IMR-90 (cell line): ENCODE results near the gene METAP2. TPM values are rescaled to one million over a fixed set of nuclear protein-coding genes. Genes with fewer than 3 reads are reported as not detected.

Source experiments
- ATAC-seq: fragments of 200-7000 bp; cut with Tn5 transposase; 2 replicates; pipeline ENCODE4 v1.9.1; 2020; ENCODE audit warnings: low read depth, mild to moderate bottlenecking, moderate library complexity
- BruUV-seq: library from RNA; stranded (reverse); fragments of 400-500 nt; replicated peaks from 2 replicates; lab custom pipeline; 2021; lab: Mats Ljungman, UMichigan
- CTCF ChIA-PET: fragments of 300-600 bp; formaldehyde crosslinking; extraction: SDS; loops from one replicate; lab custom pipeline; 2021; ENCODE audit warnings: antibody characterized with exemption; lab: Yijun Ruan, JAX
- POLR2A ChIA-PET: fragments of 300-600 bp; sonication (Branson Sonifier 250); formaldehyde crosslinking; loops from one replicate; lab custom pipeline; 2022; ENCODE audit warnings: antibody characterized with exemption; ENCODE audit not compliant: unreplicated experiment; lab: Charles Lee
- DNase-seq: peaks from one replicate; pipeline ENCODE4 v3.0.0; 2013
- H2AFZ ChIP-seq: replicated peaks from 2 replicates; pipeline ENCODE3; 2013; ENCODE audit warnings: low read length, mild to moderate bottlenecking; ENCODE audit not compliant: poor library complexity
- H2AK5ac ChIP-seq: 2 replicates; pipeline ENCODE4 v1.6.1; 2013; ENCODE audit warnings: low read depth, low read length, inconsistent platforms
- H2AK9ac ChIP-seq: replicated peaks from 2 replicates; pipeline ENCODE3; 2013; ENCODE audit warnings: mild to moderate bottlenecking, low read depth, low read length, moderate library complexity; ENCODE audit not compliant: poor library complexity
- H2BK120ac ChIP-seq: 2 replicates; pipeline ENCODE4 v1.6.1; 2013; ENCODE audit warnings: low read depth, low read length, inconsistent platforms
- H2BK15ac ChIP-seq: 3 replicates; pipeline ENCODE4 v1.6.1; 2013; ENCODE audit warnings: low read depth, low read length, inconsistent platforms
- H2BK20ac ChIP-seq: 2 replicates; pipeline ENCODE4 v1.6.1; 2013; ENCODE audit warnings: low read depth, mild to moderate bottlenecking, inconsistent platforms, low read length, moderate library complexity
- H2BK5ac ChIP-seq: 2 replicates; pipeline ENCODE4 v1.6.1; 2013; ENCODE audit warnings: mild to moderate bottlenecking, low read depth, low read length, inconsistent platforms; ENCODE audit not compliant: poor library complexity, severe bottlenecking
- H3K14ac ChIP-seq: replicated peaks from 2 replicates; pipeline ENCODE4 v1.6.1; 2013; ENCODE audit warnings: low read depth, low read length, inconsistent platforms
- H3K18ac ChIP-seq: 2 replicates; pipeline ENCODE4 v1.6.1; 2013; ENCODE audit warnings: low read depth, low read length, control low read depth
- H3K23ac ChIP-seq: 2 replicates; pipeline ENCODE4 v1.6.1; 2013; ENCODE audit warnings: low read depth, low read length, inconsistent platforms
- H3K27ac ChIP-seq: 2 replicates; pipeline ENCODE4 v1.5.1; 2013; ENCODE audit warnings: mild to moderate bottlenecking, control low read depth, low read length; ENCODE audit not compliant: insufficient read depth
- H3K27me3 ChIP-seq: 2 replicates; pipeline ENCODE4 v1.6.1; 2013; ENCODE audit warnings: low read length; ENCODE audit not compliant: control insufficient read depth, insufficient read depth
- H3K36me3 ChIP-seq: 2 replicates; pipeline ENCODE4 v1.6.1; 2013; ENCODE audit warnings: low read length, mixed read lengths; ENCODE audit not compliant: control insufficient read depth, insufficient read depth
- H3K4ac ChIP-seq: 2 replicates; pipeline ENCODE4 v1.6.1; 2013; ENCODE audit warnings: low read depth, low read length, inconsistent platforms
- H3K4me1 ChIP-seq: 2 replicates; pipeline ENCODE4 v1.6.1; 2013; ENCODE audit warnings: low read length, mixed read lengths; ENCODE audit not compliant: control insufficient read depth, insufficient read depth
- H3K4me2 ChIP-seq: 2 replicates; pipeline ENCODE4 v1.6.1; 2013; ENCODE audit warnings: low read depth, mild to moderate bottlenecking, control low read depth, low read length, moderate library complexity
- H3K4me3 ChIP-seq: 2 replicates; pipeline ENCODE4 v1.5.1; 2013; ENCODE audit warnings: low read depth, mild to moderate bottlenecking, control low read depth, low read length, moderate library complexity; ENCODE audit not compliant: insufficient read depth
- H3K56ac ChIP-seq: 2 replicates; pipeline ENCODE4 v1.6.1; 2013; ENCODE audit warnings: low read length, inconsistent platforms; ENCODE audit not compliant: insufficient read depth; ENCODE audit errors: extremely low read depth
- H3K79me1 ChIP-seq, 2 experiments: 2 replicates each; pipeline ENCODE4 v1.6.1; 2013; ENCODE audit warnings: low read length in 2 of 2, inconsistent platforms in 1 of 2, low read depth in 1 of 2
- H3K9ac ChIP-seq: 2 replicates; pipeline ENCODE4 v1.6.1; 2013; ENCODE audit warnings: low read depth, low read length, control low read depth
- H3K9me1 ChIP-seq: 2 replicates; pipeline ENCODE4 v1.6.1; 2013; ENCODE audit warnings: low read length, inconsistent platforms; ENCODE audit not compliant: insufficient read depth
- H3K9me3 ChIP-seq: 2 replicates; pipeline ENCODE4 v1.6.1; 2013; ENCODE audit warnings: low read length; ENCODE audit not compliant: control insufficient read depth, insufficient read depth
- H4K20me1 ChIP-seq: 2 replicates; pipeline ENCODE4 v1.6.1; 2013; ENCODE audit warnings: low read length, inconsistent platforms; ENCODE audit not compliant: insufficient read depth
- H4K5ac ChIP-seq: 2 replicates; pipeline ENCODE4 v1.6.1; 2013; ENCODE audit warnings: mild to moderate bottlenecking, low read depth, low read length, control low read depth
- H4K8ac ChIP-seq, 2 experiments: 2 replicates each; pipeline ENCODE4 v1.6.1; 2013; ENCODE audit warnings: low read depth in 2 of 2, low read length in 2 of 2, control low read depth in 1 of 2, inconsistent platforms in 1 of 2
- H4K91ac ChIP-seq: 2 replicates; pipeline ENCODE4 v1.6.1; 2013; ENCODE audit warnings: low read depth, low read length, inconsistent platforms; ENCODE audit not compliant: insufficient read depth
- BHLHE40 ChIP-seq: fragments of 150-350 bp; IDR thresholded peaks from 2 replicates; pipeline ENCODE4 v1.6.1; 2016; ENCODE audit warnings: mild to moderate bottlenecking, low read depth, low read length
- CEBPB ChIP-seq: IDR thresholded peaks from 2 replicates; pipeline ENCODE4 v1.6.1; 2012; ENCODE audit warnings: low read depth, low read length, improper control_type of control experiment
- CHD1 ChIP-seq: IDR thresholded peaks from 2 replicates; pipeline ENCODE4 v1.6.1; 2012; ENCODE audit warnings: low read depth, low read length, improper control_type of control experiment
- CTCF ChIP-seq: conservative IDR thresholded peaks from 2 replicates; pipeline ENCODE4 v1.5.1; 2012; ENCODE audit warnings: mild to moderate bottlenecking, low read depth, low read length, improper control_type of control experiment
- ELK1 ChIP-seq: fragments of 150-350 bp; IDR thresholded peaks from 2 replicates; pipeline ENCODE4 v1.6.1; 2016; ENCODE audit warnings: low read depth, mild to moderate bottlenecking, low read length, moderate library complexity, borderline replicate concordance
- FOS ChIP-seq: fragments of 150-350 bp; IDR thresholded peaks from 2 replicates; pipeline ENCODE4 v1.6.1; 2016; ENCODE audit warnings: low read depth, low read length
- MAFK ChIP-seq: IDR thresholded peaks from 2 replicates; pipeline ENCODE4 v1.6.1; 2012; ENCODE audit warnings: low read depth, low read length, improper control_type of control experiment
- MAZ ChIP-seq: IDR thresholded peaks from 2 replicates; pipeline ENCODE4 v1.6.1; 2012; ENCODE audit warnings: low read depth, mild to moderate bottlenecking, low read length, improper control_type of control experiment, moderate library complexity, borderline replicate concordance
- MXI1 ChIP-seq: IDR thresholded peaks from 2 replicates; pipeline ENCODE4 v1.6.1; 2012; ENCODE audit warnings: low read depth, mild to moderate bottlenecking, low read length, moderate library complexity, borderline replicate concordance
- NFE2L2 ChIP-seq: fragments of 150-350 bp; IDR thresholded peaks from 2 replicates; pipeline ENCODE4 v1.6.1; 2016; ENCODE audit warnings: low read depth, mild to moderate bottlenecking, low read length
- POLR2A ChIP-seq: IDR thresholded peaks from 2 replicates; pipeline ENCODE4 v1.6.1; 2012; ENCODE audit warnings: mild to moderate bottlenecking, low read depth, low read length
- RAD21 ChIP-seq: IDR thresholded peaks from 2 replicates; pipeline ENCODE4 v1.6.1; 2012; ENCODE audit warnings: low read length, improper control_type of control experiment
- RCOR1 ChIP-seq: IDR thresholded peaks from 2 replicates; pipeline ENCODE4 v1.6.1; 2012; ENCODE audit warnings: mild to moderate bottlenecking, low read length, improper control_type of control experiment; ENCODE audit not compliant: insufficient replicate concordance
- RFX5 ChIP-seq: IDR thresholded peaks from 2 replicates; pipeline ENCODE4 v1.8.0; 2012; ENCODE audit warnings: low read depth, mild to moderate bottlenecking, low read length, moderate library complexity
- SMC3 ChIP-seq: fragments of 150-350 bp; IDR thresholded peaks from 2 replicates; pipeline ENCODE4 v1.6.1; 2016; ENCODE audit warnings: low read depth, mild to moderate bottlenecking, antibody characterized with exemption, low read length, moderate library complexity
- USF2 ChIP-seq: fragments of 150-350 bp; IDR thresholded peaks from 2 replicates; pipeline ENCODE4 v1.6.1; 2017; ENCODE audit warnings: mild to moderate bottlenecking, antibody characterized with exemption, low read length, low read depth
- WGBS, 2 experiments: methylation state at CpG; one replicate each; pipeline versions ENCODE4 v1.1.5 to v1.1.7; 2013; ENCODE audit warnings: missing lambda C conversion rate in 2 of 2; ENCODE audit not compliant: insufficient read length in 1 of 2; ENCODE audit errors: extremely low coverage in 2 of 2; 5-methylcytosine and 5-hydroxymethylcytosine counted together
- dilution Hi-C: fragments of 300-500 bp; cut with HindIII; formaldehyde crosslinking; loops from one replicate; pipeline ENCODE4 v1.14.3; 2018; ENCODE audit warnings: low sequenced_read_pairs; ENCODE audit not compliant: unreplicated experiment
- in situ Hi-C: fragments of 300-500 bp; cut with MboI; formaldehyde crosslinking; loops from 3 replicates; pipeline ENCODE4 v1.14.3; 2019; ENCODE audit warnings: low sequenced_read_pairs, inconsistent platforms, mixed read lengths
- intact Hi-C: fragments of 100-400 bp; cut with micrococcal nuclease; formaldehyde crosslinking; loops from 2 replicates; pipeline ENCODE4 v1.10.0; 2022
- polyA plus RNA-seq, 3 experiments: library from polyadenylated mRNA; depleted of rRNA; stranded (reverse); fragments of >200 nt; gene quantifications; 2 replicates each; pipeline ENCODE4 v1.2.3, GENCODE V29; 2012; ENCODE audit warnings: low replicate concordance in 1 of 3
- total RNA-seq: library from RNA; depleted of rRNA; stranded (reverse); fragments of >200 nt; gene quantifications from 2 replicates; pipeline ENCODE4 v1.2.3, GENCODE V29; 2012

The METAP2 gene
- total and polyA plus RNA-seq, 2 of the 4 experiments (the other 2 are of a cell fraction), result 62.5 to 72.9 TPM

GRCh38 chr12:95429172-95429510 lies 44.8 kb upstream of the METAP2 start:
- intact Hi-C loops (no loop called here), dilution Hi-C loops (no loop called here), in situ Hi-C loops (no loop called here)
- no TSS peak for BruUV-seq
- TF ChIP-seq MXI1 (no peak), NFE2L2 (no peak), BHLHE40 (no peak), MAZ (no peak), POLR2A (no peak), RAD21 (no peak), MAFK (no peak), FOS (no peak), RFX5 (no peak), CHD1 (no peak), CEBPB (no peak), RCOR1 (no peak), ELK1 (no peak), USF2 (no peak), CTCF (no peak), SMC3 (no peak)
- Histone ChIP-seq H3K9me1 (no peaks in the 10 kb centered on the region), H4K8ac (no peak overlapping the region), H4K20me1 (no peaks in the 10 kb centered on the region), H3K27ac (no peak overlapping the region), H3K4ac (no peak overlapping the region), H2AFZ (no peak overlapping the region), H2BK15ac (no peak overlapping the region), H3K4me2 (no peak overlapping the region), H3K79me1 (no peaks in the 10 kb centered on the region), H2BK120ac (no peak overlapping the region), H2AK9ac (no peak overlapping the region), H3K23ac (no peak overlapping the region), H4K91ac (no peak overlapping the region), H3K4me1 (no peaks in the 10 kb centered on the region), H3K14ac (no peak overlapping the region), H3K36me3 (no peaks in the 10 kb centered on the region), H3K56ac (no peak overlapping the region), H3K27me3 (no peaks in the 10 kb centered on the region), H4K5ac (no peak overlapping the region), H3K18ac (no peak overlapping the region), H3K4me3 (no peak overlapping the region), H3K9ac (no peak overlapping the region), H3K9me3 (no peaks in the 10 kb centered on the region), H2BK5ac (no peak overlapping the region), H2BK20ac (no peak overlapping the region), H2AK5ac (no peak overlapping the region)
- ATAC-seq (no peak), DNase-seq (no peak)
- CTCF ChIA-PET, result interaction anchor here (0.7 kb wide), 1 partner anchor 578 kb away, joined by 3 read pairs; no protein-coding TSS in a partner anchor
- POLR2A ChIA-PET, result no interaction called here
- WGBS, 2 experiments, result 100% methylated on average over 5 of the region's 8 CpGs; no CpG with 5 or more reads in 1 of the 2 experiments
